Mesothelial cell of epicardium (in vitro differentiated cells): ENCODE data around the gene TIGD6. TPM values are rescaled to one million over a fixed set of nuclear protein-coding genes. Genes with fewer than 3 reads are reported as not detected.
"Not testable (repeated sequence)": the region's sequence is repeated elsewhere in the genome, so short reads cannot be mapped to it uniquely, and the experiment has no call there.

Experiments used
- DNase-seq, 2 experiments: peaks; one replicate each; pipeline ENCODE4 v3.0.0; 2021; ENCODE audit warnings: low spot score in 2 of 2; ENCODE audit not compliant: unreplicated experiment in 2 of 2
- H3K27ac Mint-ChIP-seq: 2 replicates; pipeline ENCODE4 v1.8.0; 2021; ENCODE audit warnings: mixed read lengths
- H3K27me3 Mint-ChIP-seq: 2 replicates; pipeline ENCODE4 v1.8.0; 2021; ENCODE audit warnings: low read depth, mixed read lengths
- H3K36me3 Mint-ChIP-seq: 2 replicates; pipeline ENCODE4 v1.8.0; 2021; ENCODE audit warnings: mixed read lengths
- H3K4me1 Mint-ChIP-seq: 2 replicates; pipeline ENCODE4 v1.8.0; 2021; ENCODE audit warnings: mixed read lengths
- H3K4me3 Mint-ChIP-seq: 2 replicates; pipeline ENCODE4 v1.8.0; 2021; ENCODE audit warnings: mild to moderate bottlenecking, moderate library complexity, mixed read lengths
- H3K9me3 Mint-ChIP-seq: 2 replicates; pipeline ENCODE4 v1.8.0; 2021; ENCODE audit warnings: mixed read lengths
- CTCF ChIP-seq: fragments of 200-600 bp; sonication (generic); IDR thresholded peaks from one replicate; pipeline ENCODE4 v1.5.0; 2021; ENCODE audit warnings: antibody characterized with exemption; ENCODE audit not compliant: unreplicated experiment
- total RNA-seq: library from RNA; stranded (reverse); gene quantifications from 3 replicates; pipeline ENCODE4 v1.2.1, GENCODE V29; 2021

Gene TIGD6
- total RNA-seq, 1 donor from 2014 or later = 4.7 TPM

- peaks cover 36% of the 10 kb centered on the region for H3K36me3 Mint-ChIP-seq
- no peak for TF ChIP-seq CTCF
- H3K4me3 Mint-ChIP-seq = no peak overlapping the region
- H3K4me1 Mint-ChIP-seq = peaks cover 6% of the 10 kb centered on the region
- no peak overlapping the region for H3K27ac Mint-ChIP-seq
- no peaks in the 10 kb centered on the region for H3K9me3 Mint-ChIP-seq
- H3K27me3 Mint-ChIP-seq = no peaks in the 10 kb centered on the region
- no peak for DNase-seq
These were observed 34.2 kb upstream of the TIGD6 start for GRCh38 chr5:150034662-150035061.

- H3K27ac Mint-ChIP-seq = no peak overlapping the region
- no peaks in the 10 kb centered on the region for H3K27me3 Mint-ChIP-seq
- peaks cover 35% of the 10 kb centered on the region for H3K36me3 Mint-ChIP-seq
- DNase-seq = no peak
- no peaks in the 10 kb centered on the region for H3K9me3 Mint-ChIP-seq
- peaks cover 3% of the 10 kb centered on the region for H3K4me1 Mint-ChIP-seq
- H3K4me3 Mint-ChIP-seq = no peak overlapping the region
- TF ChIP-seq CTCF = no peak
These were observed 32.9 kb upstream of the TIGD6 start for GRCh38 chr5:150033334-150033733.

DNA sequence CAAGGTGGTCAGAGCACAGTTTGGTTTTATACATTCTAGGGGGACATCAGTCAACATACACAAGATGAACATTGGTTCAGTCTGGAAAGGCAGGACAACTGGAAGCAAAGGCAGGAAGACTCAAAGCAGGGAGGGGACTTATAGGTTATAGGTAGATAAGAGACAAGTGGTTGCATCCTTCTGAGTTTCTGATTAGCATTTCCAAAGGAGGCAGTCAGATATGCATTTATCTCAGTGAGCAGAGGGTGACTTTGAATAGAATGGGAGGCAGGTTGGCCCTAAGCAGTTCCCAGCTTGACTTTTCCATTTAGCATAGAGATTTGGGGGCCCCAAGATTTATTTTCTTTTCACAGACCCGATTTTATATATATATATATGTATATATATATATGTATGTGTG lies 27.6 kb upstream of the TIGD6 start:
- H3K4me3 Mint-ChIP-seq, H3K4me1 Mint-ChIP-seq, H3K9me3 Mint-ChIP-seq, H3K27me3 Mint-ChIP-seq, H3K27ac Mint-ChIP-seq, DNase-seq: not testable (repeated sequence)
- peaks cover 26% of the 10 kb centered on the region for H3K36me3 Mint-ChIP-seq

GRCh38 chr5:150026682-150027172 lies 26.3 kb upstream of the TIGD6 start:
- Mint-ChIP-seq H3K36me3 (peaks cover 29% of the 10 kb centered on the region), H3K27me3 (no peaks in the 10 kb centered on the region), H3K4me3 (no peak overlapping the region), H3K4me1 (no peaks in the 10 kb centered on the region), H3K27ac (no peak overlapping the region), H3K9me3 (no peaks in the 10 kb centered on the region)
- TF ChIP-seq CTCF = no peak
- no peak for DNase-seq

DNA sequence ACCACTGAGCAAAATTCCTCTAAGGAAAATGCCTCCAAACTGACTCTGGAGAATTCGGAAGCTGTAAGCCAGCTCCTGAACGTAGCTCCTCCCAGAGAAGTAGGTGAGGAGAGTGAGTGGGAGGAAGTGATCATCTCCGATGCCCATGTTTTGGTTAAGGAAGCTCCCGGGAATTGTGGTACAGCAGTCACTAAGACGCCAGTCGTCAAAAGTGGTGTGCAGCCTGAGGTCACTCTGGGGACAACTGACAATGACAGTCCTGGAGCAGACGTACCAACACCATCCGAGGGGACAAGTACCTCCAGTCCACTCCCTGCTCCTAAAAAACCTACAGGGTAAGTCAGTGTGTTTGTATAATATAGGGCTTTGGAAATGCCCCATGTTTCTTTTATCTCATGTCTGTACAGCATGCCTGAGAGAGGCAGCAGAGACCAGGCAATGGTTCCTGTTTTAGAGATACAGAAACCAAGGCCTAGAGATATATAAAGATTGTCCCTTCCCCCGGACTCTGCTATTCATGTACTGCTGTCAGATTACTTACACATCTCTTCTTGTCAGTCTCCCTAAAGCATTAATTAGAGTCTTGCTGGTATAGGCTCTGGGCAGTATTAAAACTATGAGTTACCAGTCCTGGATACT lies 24.0 kb upstream of the TIGD6 start:
- Mint-ChIP-seq H3K27me3 (no peaks in the 10 kb centered on the region), H3K36me3 (peaks cover 25% of the 10 kb centered on the region), H3K27ac (no peak overlapping the region), H3K4me3 (no peak overlapping the region), H3K4me1 (no peaks in the 10 kb centered on the region), H3K9me3 (no peaks in the 10 kb centered on the region)
- TF ChIP-seq CTCF = no peak
- no peak for DNase-seq

- no peaks in the 10 kb centered on the region for H3K4me1 Mint-ChIP-seq
- H3K9me3 Mint-ChIP-seq = no peaks in the 10 kb centered on the region
- no peak for DNase-seq
- peaks cover 35% of the 10 kb centered on the region for H3K36me3 Mint-ChIP-seq
- H3K27me3 Mint-ChIP-seq = no peaks in the 10 kb centered on the region
- H3K4me3 Mint-ChIP-seq = no peak overlapping the region
- no peak for TF ChIP-seq CTCF
- H3K27ac Mint-ChIP-seq = no peak overlapping the region
These were observed 22.7 kb upstream of the TIGD6 start for GRCh38 chr5:150023136-150023535.
